SU-DHL-6 (cell line): ENCODE measurements around the gene CHRNE.

ENCODE experiments used
- H2AFZ ChIP-seq: fragments of 200-600 bp; sonication (generic); 2 replicates; pipeline ENCODE4 v1.6.1; 2014; ENCODE audit warnings: low read depth, mild to moderate bottlenecking, moderate library complexity, mixed read lengths, antibody characterized with exemption, low read length; ENCODE audit not compliant: severe bottlenecking
- H3F3A ChIP-seq: fragments of 200-600 bp; shearing (Covaris generic); 2 replicates; pipeline ENCODE4 v1.6.0; 2016; ENCODE audit warnings: antibody characterized with exemption, mild to moderate bottlenecking; ENCODE audit not compliant: insufficient read depth
- H3K27ac ChIP-seq: fragments of 200-600 bp; sonication (generic); 2 replicates; pipeline ENCODE4 v1.5.1; 2016; ENCODE audit warnings: low read depth, mild to moderate bottlenecking, low read length, moderate library complexity, mixed read lengths
- H3K27me3 ChIP-seq: fragments of 200-600 bp; sonication (generic), shearing (Covaris generic); 2 replicates; pipeline ENCODE4 v1.6.0; 2014; ENCODE audit warnings: mild to moderate bottlenecking, low read length
- H3K36me3 ChIP-seq: fragments of 200-600 bp; sonication (generic); 2 replicates; pipeline ENCODE4 v1.6.1; 2014; ENCODE audit warnings: mild to moderate bottlenecking, low read length, mixed read lengths
- H3K4me2 ChIP-seq: fragments of 300-600, 200-600 bp; shearing (Covaris generic), sonication (generic); 2 replicates; pipeline ENCODE4 v1.6.0; 2014; ENCODE audit warnings: low read length, low read depth, mild to moderate bottlenecking; ENCODE audit not compliant: poor library complexity, severe bottlenecking
- H3K4me3 ChIP-seq: fragments of 200-600 bp; sonication (generic); 2 replicates; pipeline ENCODE4 v1.5.1; 2014; ENCODE audit warnings: antibody characterized with exemption, low read length, mild to moderate bottlenecking, mixed read lengths; ENCODE audit not compliant: insufficient read depth, poor library complexity, severe bottlenecking
- H3K79me2 ChIP-seq: fragments of 200-600 bp; sonication (generic); 2 replicates; pipeline ENCODE4 v1.6.1; 2014; ENCODE audit warnings: mild to moderate bottlenecking, low read length, moderate library complexity; ENCODE audit not compliant: insufficient read depth
- H3K9ac ChIP-seq: fragments of 200-600 bp; sonication (generic); 2 replicates; pipeline ENCODE4 v1.7.0; 2014; ENCODE audit warnings: mild to moderate bottlenecking, low read length
- H3K9me2 ChIP-seq: fragments of 200-600 bp; sonication (generic); replicated peaks from 2 replicates; pipeline ENCODE4 v1.6.1; 2014; ENCODE audit warnings: low read length; ENCODE audit not compliant: insufficient read depth
- H3K9me3 ChIP-seq: fragments of 200-600 bp; sonication (generic); 2 replicates; pipeline ENCODE4 v1.6.1; 2014; ENCODE audit warnings: low read length, mixed read lengths; ENCODE audit not compliant: insufficient read depth
- H4K20me1 ChIP-seq: fragments of 200-600 bp; sonication (generic); 2 replicates; pipeline ENCODE4 v1.6.1; 2014; ENCODE audit warnings: low read depth, mild to moderate bottlenecking, antibody characterized with exemption, low read length, moderate library complexity, mixed read lengths
- CTCF ChIP-seq: fragments of 200-600 bp; sonication (generic); IDR thresholded peaks from one replicate; pipeline ENCODE4 v1.5.1; 2017; ENCODE audit warnings: antibody characterized with exemption, mild to moderate bottlenecking, low read length, moderate library complexity; ENCODE audit not compliant: insufficient read depth, poor library complexity, severe bottlenecking
- EZH2phosphoT487 ChIP-seq: fragments of 200-600 bp; sonication (generic), shearing (Covaris generic); conservative IDR thresholded peaks from 2 replicates; pipeline ENCODE4 v1.6.1; 2018; ENCODE audit warnings: mild to moderate bottlenecking, antibody characterized with exemption, low read length, moderate library complexity, mixed read lengths

The CHRNE gene

GRCh38 chr17:4944554-4945175 lies 41.8 kb upstream of the CHRNE start:
- Histone ChIP-seq H4K20me1 (peaks cover 3% of the 10 kb centered on the region; the same call in 1 of the 2 replicates), H3K79me2 (peaks cover 62% of the 10 kb centered on the region), H3K9me3 (no peaks in the 10 kb centered on the region), H3K9ac (peak overlapping the region; percentile 37), H3K4me3 (no peak overlapping the region), H3K36me3 (peaks cover 11% of the 10 kb centered on the region; the same call in 1 of the 2 replicates), H3K27me3 (no peaks in the 10 kb centered on the region), H3K4me2 (peak overlapping the region; percentile 90), H3F3A (peaks cover 74% of the 10 kb centered on the region), H2AFZ (no peak overlapping the region), H3K27ac (peak overlapping the region; percentile 100), H3K9me2 (no peaks in the 10 kb centered on the region)
- no peak for TF ChIP-seq EZH2phosphoT487
- no peak for TF ChIP-seq CTCF

- Histone ChIP-seq H3K4me3 (no peak overlapping the region), H3K4me2 (peak overlapping the region; percentile 90), H3K27me3 (no peaks in the 10 kb centered on the region), H3K79me2 (peaks cover 67% of the 10 kb centered on the region), H4K20me1 (peaks cover 3% of the 10 kb centered on the region; the same call in 1 of the 2 replicates), H3K9me2 (no peaks in the 10 kb centered on the region), H3K27ac (peak overlapping the region; percentile 100), H3K36me3 (peaks cover 11% of the 10 kb centered on the region; the same call in 1 of the 2 replicates), H3K9ac (peak overlapping the region; percentile 37), H3F3A (peaks cover 72% of the 10 kb centered on the region), H3K9me3 (no peaks in the 10 kb centered on the region), H2AFZ (no peak overlapping the region)
- TF ChIP-seq CTCF: no peak
- no peak for TF ChIP-seq EZH2phosphoT487
These were observed 41.3 kb upstream of the CHRNE start for GRCh38 chr17:4944163-4944553.

GRCh38 chr17:4942760-4943508 lies 40.0 kb upstream of the CHRNE start:
- Histone ChIP-seq H3F3A (peaks cover 63% of the 10 kb centered on the region), H3K79me2 (peaks cover 75% of the 10 kb centered on the region), H3K4me2 (peak overlapping the region; percentile 97), H3K4me3 (no peak overlapping the region), H3K9me3 (no peaks in the 10 kb centered on the region), H3K36me3 (peaks cover 11% of the 10 kb centered on the region; the same call in 1 of the 2 replicates), H3K27me3 (no peaks in the 10 kb centered on the region), H3K9ac (no peak overlapping the region), H2AFZ (no peak overlapping the region), H3K9me2 (no peaks in the 10 kb centered on the region), H3K27ac (peak overlapping the region; percentile 88; the same call in 1 of the 2 replicates), H4K20me1 (peaks cover 3% of the 10 kb centered on the region; the same call in 1 of the 2 replicates)
- TF ChIP-seq CTCF: no peak
- TF ChIP-seq EZH2phosphoT487: no peak
